GM12878 (cell line): Measurements from ENCODE around the gene PFKFB2. TPM values are rescaled to one million over a fixed set of nuclear protein-coding genes. Genes with fewer than 3 reads are reported as not detected.

Experiments used
- ATAC-seq: fragments of 200-7000 bp; cut with Tn5 transposase; 3 replicates; pipeline ENCODE4 v1.9.1; 2020; ENCODE audit warnings: mild to moderate bottlenecking, moderate library complexity
- BruUV-seq: library from RNA; stranded (reverse); fragments of 400-500 nt; replicated peaks from 2 replicates; lab custom pipeline; 2021; lab: Mats Ljungman, UMichigan
- CTCF ChIA-PET: fragments of 300-600 bp; sonication (Branson Sonifier 250); formaldehyde crosslinking; extraction: SDS; loops from one replicate; lab custom pipeline; 2021; ENCODE audit warnings: inconsistent platforms; lab: Yijun Ruan, JAX
- POLR2A ChIA-PET: fragments of 350-600 bp; formaldehyde crosslinking; extraction: SDS; loops from one replicate; lab custom pipeline; 2021; ENCODE audit warnings: inconsistent platforms; lab: Charles Lee
- RAD21 ChIA-PET: fragments of 300-600 bp; sonication (Branson Sonifier 250); formaldehyde crosslinking; loops from one replicate; lab custom pipeline; 2023; ENCODE audit warnings: antibody characterized with exemption; ENCODE audit not compliant: unreplicated experiment; lab: Charles Lee
- SMC1A ChIA-PET: fragments of 300-600 bp; sonication (Branson Sonifier 250); formaldehyde crosslinking; loops from one replicate; lab custom pipeline; 2023; ENCODE audit not compliant: unreplicated experiment, uncharacterized antibody; lab: Charles Lee
- DNase-seq: peaks from one replicate; pipeline ENCODE4 v3.0.0-alpha.2; 2011; ENCODE audit warnings: low read depth, low spot score
- FAIRE-seq: peaks from 3 replicates; lab custom pipeline; 2011; peaks lifted over from hg19 to GRCh38; lab: Jason Lieb, UNC
- H2AFZ ChIP-seq: 2 replicates; pipeline ENCODE4 v1.6.0; 2011; ENCODE audit warnings: low read depth, low read length, control low read depth; ENCODE audit not compliant: control insufficient read depth
- H3K27ac ChIP-seq: 2 replicates; pipeline ENCODE4 v1.5.1; 2011; ENCODE audit warnings: control low read depth; ENCODE audit not compliant: control insufficient read depth, insufficient read depth
- H3K27me3 ChIP-seq, 2 experiments: replicated peaks in 1 of 2; 2 replicates each; pipeline versions ENCODE4 v1.6.0 to v1.6.1; 2011; ENCODE audit warnings: low read length in 1 of 2; ENCODE audit not compliant: control insufficient read depth in 2 of 2, insufficient read depth in 2 of 2
- H3K36me3 ChIP-seq, 2 experiments: 2 replicates each; pipeline ENCODE4 v1.5.1; 2011; ENCODE audit warnings: low read length in 1 of 2; ENCODE audit not compliant: control insufficient read depth in 2 of 2, insufficient read depth in 2 of 2
- H3K4me1 ChIP-seq: 2 replicates; pipeline ENCODE4 v1.6.1; 2011; ENCODE audit warnings: mild to moderate bottlenecking, low read length, moderate library complexity, mixed read lengths; ENCODE audit not compliant: control insufficient read depth, insufficient read depth
- H3K4me2 ChIP-seq: 2 replicates; pipeline ENCODE4 v1.6.0; 2011; ENCODE audit warnings: control low read depth; ENCODE audit not compliant: control insufficient read depth, insufficient read depth
- H3K4me3 ChIP-seq: fragments of 200-600 bp; sonication (generic); 2 replicates; pipeline ENCODE4 v1.5.1; 2016
- H3K79me2 ChIP-seq: 2 replicates; pipeline ENCODE4 v1.6.0; 2011; ENCODE audit warnings: low read length; ENCODE audit not compliant: control insufficient read depth, insufficient read depth
- H3K9ac ChIP-seq: 2 replicates; pipeline ENCODE4 v1.8.0; 2011; ENCODE audit warnings: low read length, control low read depth, mixed read lengths; ENCODE audit not compliant: control insufficient read depth, insufficient read depth
- H3K9me3 ChIP-seq: replicated peaks from 3 replicates; pipeline ENCODE4 v1.5.1; 2011; ENCODE audit warnings: mild to moderate bottlenecking, low read length; ENCODE audit not compliant: control insufficient read depth, insufficient read depth
- H4K20me1 ChIP-seq: 2 replicates; pipeline ENCODE4 v1.6.0; 2011; ENCODE audit not compliant: control insufficient read depth, insufficient read depth
- CREM ChIP-seq: IDR thresholded peaks from 2 replicates; pipeline ENCODE4 v1.6.1; 2014; ENCODE audit warnings: antibody characterized with exemption, low read depth
- EGR1 ChIP-seq, 2 experiments: IDR thresholded peaks; 1 replicate in 1 of 2; 2 replicates in 1 of 2; pipeline ENCODE4 v1.6.1; 2011 to 2012; ENCODE audit warnings: low read depth in 2 of 2, low read length in 2 of 2, borderline replicate concordance in 1 of 2, mild to moderate bottlenecking in 1 of 2, moderate library complexity in 1 of 2
- ETV6 ChIP-seq, 2 experiments: fragments of 450-650 bp in 1 of 2; IDR thresholded peaks in 1 of 2; conservative IDR thresholded peaks in 1 of 2; 2 replicates each; pipeline ENCODE4 v1.6.1; 2014; ENCODE audit warnings: antibody characterized with exemption in 1 of 2, borderline replicate concordance in 1 of 2, low read depth in 1 of 2, mild to moderate bottlenecking in 1 of 2, moderate library complexity in 1 of 2
- GATAD2B ChIP-seq: fragments of 450-650 bp; conservative IDR thresholded peaks from 2 replicates; pipeline ENCODE4 v1.6.1; 2017; ENCODE audit warnings: low read depth, mild to moderate bottlenecking, moderate library complexity
- HDAC2 ChIP-seq: fragments of 200-600 bp; sonication (generic); IDR thresholded peaks from 2 replicates; pipeline ENCODE4 v1.6.1; 2017
- KLF5 ChIP-seq: fragments of 450-650 bp; IDR thresholded peaks from 2 replicates; pipeline ENCODE4 v1.6.1; 2014; ENCODE audit warnings: mild to moderate bottlenecking; ENCODE audit not compliant: partially characterized antibody
- MYB ChIP-seq: fragments of 150-350 bp; IDR thresholded peaks from 2 replicates; pipeline ENCODE4 v1.6.1; 2014; ENCODE audit warnings: mild to moderate bottlenecking, low read depth, low read length, borderline replicate concordance
- TCF7 ChIP-seq: IDR thresholded peaks from 2 replicates; pipeline ENCODE4 v1.6.1; 2014; ENCODE audit warnings: antibody characterized with exemption, borderline replicate concordance
- ZBED1 ChIP-seq: IDR thresholded peaks from 2 replicates; pipeline ENCODE4 v1.6.1; 2016; ENCODE audit warnings: borderline replicate concordance
- ZNF24 ChIP-seq: fragments of 450-650 bp; IDR thresholded peaks from 2 replicates; pipeline ENCODE4 v1.6.1; 2017; ENCODE audit warnings: antibody characterized with exemption, mild to moderate bottlenecking
- ZSCAN29 ChIP-seq: fragments of 450-650 bp; IDR thresholded peaks from 2 replicates; pipeline ENCODE4 v1.6.1; 2017; ENCODE audit warnings: mild to moderate bottlenecking, moderate library complexity
- WGBS: methylation state at CpG from one replicate; pipeline ENCODE4 v1.1.6; 2016; ENCODE audit warnings: low lambda C conversion rate; ENCODE audit not compliant: insufficient replicate concordance, insufficient coverage; ENCODE audit errors: missing lambda C conversion rate; 5-methylcytosine and 5-hydroxymethylcytosine counted together
- in situ Hi-C: fragments of 300-500 bp; cut with MboI; formaldehyde crosslinking; loops from 9 replicates; pipeline ENCODE4 v1.14.3; 2018; ENCODE audit warnings: mixed read lengths
- intact Hi-C: fragments of 100-400 bp; cut with micrococcal nuclease; formaldehyde crosslinking; loops from one replicate; pipeline ENCODE4 v1.14.2; 2022; ENCODE audit not compliant: unreplicated experiment
- polyA plus RNA-seq, 11 experiments: library from polyadenylated mRNA; depleted of rRNA in 4 of 11; unstranded in 6 of 11; stranded (reverse) in 5 of 11; fragments of >200 nt; fragmentation: Nextera tagmentation in 4 of 11; fragmentation: Illumina TruSeq in 1 of 11; extraction: Ambion mirVana in 4 of 11; extraction: Trizol in 1 of 11; gene quantifications; 1 replicate in 1 of 11; 2 replicates in 10 of 11; pipeline versions ENCODE4 v1.2.1 to v1.2.3, GENCODE V29; 2011 to 2016; ENCODE audit warnings: inconsistent platforms in 2 of 11, missing spikeins in 2 of 11, low read depth in 1 of 11
- total RNA-seq, 4 experiments: library from RNA; depleted of rRNA in 3 of 4; stranded (reverse); fragments of >200 nt in 3 of 4; fragmentation: Illumina TruSeq in 1 of 4; extraction: Trizol in 1 of 4; gene quantifications; 2 replicates each; pipeline versions ENCODE4 v1.2.1 to v1.2.3, GENCODE V29; 2013 to 2021
- TF ChIP-seq, protein P1 (sequence below): IDR thresholded peaks from 2 replicates; pipeline ENCODE4 v1.6.1; 2011; ENCODE audit warnings: borderline replicate concordance, low read depth, mild to moderate bottlenecking, moderate library complexity, mixed read lengths, low read length; ENCODE audit not compliant: insufficient read depth; ENCODE audit errors: extremely low read length
- TF ChIP-seq, protein P2 (sequence below): fragments of 150-350 bp; IDR thresholded peaks from 2 replicates; pipeline ENCODE4 v1.6.1; 2014; ENCODE audit warnings: mild to moderate bottlenecking, low read depth, low read length
- TF ChIP-seq, protein P3 (sequence below): IDR thresholded peaks from 2 replicates; pipeline ENCODE4 v1.6.1; 2012; ENCODE audit warnings: low read depth, low read length, improper control_type of control experiment
- TF ChIP-seq, protein P4 (sequence below): fragments of 450-650 bp; IDR thresholded peaks from 2 replicates; pipeline ENCODE4 v1.6.1; 2016; ENCODE audit warnings: mild to moderate bottlenecking, moderate library complexity, borderline replicate concordance

Gene PFKFB2
- total and polyA plus RNA-seq, 10 of the 15 experiments (the other 5 are each of a cell fraction or from before 2014, with no cell fraction given), result 0.40 to 1.3 (median 1.0) TPM

DNA sequence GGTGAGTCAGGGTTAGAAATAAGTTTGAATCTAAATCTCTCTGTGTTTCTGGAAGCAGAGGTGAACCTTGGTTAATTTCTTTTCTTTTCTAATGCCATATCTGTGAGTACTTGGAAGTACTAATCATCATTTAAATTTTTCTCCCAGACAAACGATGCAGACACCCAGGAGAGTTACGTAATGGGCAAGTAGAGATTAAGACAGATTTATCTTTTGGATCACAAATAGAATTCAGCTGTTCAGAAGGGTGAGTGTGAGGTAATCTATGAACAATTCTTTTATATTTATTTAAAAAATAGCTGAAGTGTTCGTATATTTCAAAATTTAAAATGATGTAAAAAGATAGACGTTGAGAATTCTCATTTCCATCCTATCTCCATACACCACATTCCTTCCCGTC is 62.2 kb downstream of the PFKFB2 start:
- no peak overlapping the region for H3K9ac ChIP-seq
- H3K4me2 ChIP-seq, result no peak overlapping the region
- in situ Hi-C loops, result no loop called here
- SMC1A ChIA-PET, result interaction anchor here (1.7 kb wide), 1 partner anchor 11 kb away, joined by 6 read pairs; the partner anchor contains the start of gene C4BPA
- no peaks in the 10 kb centered on the region for H3K36me3 ChIP-seq
- ATAC-seq, result no peak
- H3K9me3 ChIP-seq, result no peaks in the 10 kb centered on the region
- RAD21 ChIA-PET, result no interaction called here
- CTCF ChIA-PET, result interaction anchor here (0.6 kb wide), 1 partner anchor 36 kb away, joined by 3 read pairs; no protein-coding TSS in a partner anchor
- TF ChIP-seq CREM (no peak), TCF7 (no peak), ZSCAN29 (no peak), EGR1 (IDR thresholded peaks at IDR 0.05; ENCODE audit: borderline replicate concordance in 1 of 2, low read depth in 2 of 2, low read length in 2 of 2) (no peak), HDAC2 (no peak), KLF5 (no peak), GATAD2B (no peak), MYB (no peak), ETV6 (conservative IDR thresholded peaks at IDR 0.05 in 1 of 2, IDR thresholded peaks at IDR 0.05 in 1 of 2; ENCODE audit: borderline replicate concordance in 1 of 2, low read depth in 1 of 2) (no peak), ZBED1 (no peak), ZNF24 (no peak)
- TF ChIP-seq, protein P1, sequence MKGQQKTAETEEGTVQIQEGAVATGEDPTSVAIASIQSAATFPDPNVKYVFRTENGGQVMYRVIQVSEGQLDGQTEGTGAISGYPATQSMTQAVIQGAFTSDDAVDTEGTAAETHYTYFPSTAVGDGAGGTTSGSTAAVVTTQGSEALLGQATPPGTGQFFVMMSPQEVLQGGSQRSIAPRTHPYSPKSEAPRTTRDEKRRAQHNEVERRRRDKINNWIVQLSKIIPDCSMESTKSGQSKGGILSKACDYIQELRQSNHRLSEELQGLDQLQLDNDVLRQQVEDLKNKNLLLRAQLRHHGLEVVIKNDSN, result no peak
- TF ChIP-seq, protein P2, sequence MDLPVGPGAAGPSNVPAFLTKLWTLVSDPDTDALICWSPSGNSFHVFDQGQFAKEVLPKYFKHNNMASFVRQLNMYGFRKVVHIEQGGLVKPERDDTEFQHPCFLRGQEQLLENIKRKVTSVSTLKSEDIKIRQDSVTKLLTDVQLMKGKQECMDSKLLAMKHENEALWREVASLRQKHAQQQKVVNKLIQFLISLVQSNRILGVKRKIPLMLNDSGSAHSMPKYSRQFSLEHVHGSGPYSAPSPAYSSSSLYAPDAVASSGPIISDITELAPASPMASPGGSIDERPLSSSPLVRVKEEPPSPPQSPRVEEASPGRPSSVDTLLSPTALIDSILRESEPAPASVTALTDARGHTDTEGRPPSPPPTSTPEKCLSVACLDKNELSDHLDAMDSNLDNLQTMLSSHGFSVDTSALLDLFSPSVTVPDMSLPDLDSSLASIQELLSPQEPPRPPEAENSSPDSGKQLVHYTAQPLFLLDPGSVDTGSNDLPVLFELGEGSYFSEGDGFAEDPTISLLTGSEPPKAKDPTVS, result no peak
- TF ChIP-seq, protein P3, sequence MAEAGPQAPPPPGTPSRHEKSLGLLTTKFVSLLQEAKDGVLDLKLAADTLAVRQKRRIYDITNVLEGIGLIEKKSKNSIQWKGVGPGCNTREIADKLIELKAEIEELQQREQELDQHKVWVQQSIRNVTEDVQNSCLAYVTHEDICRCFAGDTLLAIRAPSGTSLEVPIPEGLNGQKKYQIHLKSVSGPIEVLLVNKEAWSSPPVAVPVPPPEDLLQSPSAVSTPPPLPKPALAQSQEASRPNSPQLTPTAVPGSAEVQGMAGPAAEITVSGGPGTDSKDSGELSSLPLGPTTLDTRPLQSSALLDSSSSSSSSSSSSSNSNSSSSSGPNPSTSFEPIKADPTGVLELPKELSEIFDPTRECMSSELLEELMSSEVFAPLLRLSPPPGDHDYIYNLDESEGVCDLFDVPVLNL, result no peak
- TF ChIP-seq, protein P4, sequence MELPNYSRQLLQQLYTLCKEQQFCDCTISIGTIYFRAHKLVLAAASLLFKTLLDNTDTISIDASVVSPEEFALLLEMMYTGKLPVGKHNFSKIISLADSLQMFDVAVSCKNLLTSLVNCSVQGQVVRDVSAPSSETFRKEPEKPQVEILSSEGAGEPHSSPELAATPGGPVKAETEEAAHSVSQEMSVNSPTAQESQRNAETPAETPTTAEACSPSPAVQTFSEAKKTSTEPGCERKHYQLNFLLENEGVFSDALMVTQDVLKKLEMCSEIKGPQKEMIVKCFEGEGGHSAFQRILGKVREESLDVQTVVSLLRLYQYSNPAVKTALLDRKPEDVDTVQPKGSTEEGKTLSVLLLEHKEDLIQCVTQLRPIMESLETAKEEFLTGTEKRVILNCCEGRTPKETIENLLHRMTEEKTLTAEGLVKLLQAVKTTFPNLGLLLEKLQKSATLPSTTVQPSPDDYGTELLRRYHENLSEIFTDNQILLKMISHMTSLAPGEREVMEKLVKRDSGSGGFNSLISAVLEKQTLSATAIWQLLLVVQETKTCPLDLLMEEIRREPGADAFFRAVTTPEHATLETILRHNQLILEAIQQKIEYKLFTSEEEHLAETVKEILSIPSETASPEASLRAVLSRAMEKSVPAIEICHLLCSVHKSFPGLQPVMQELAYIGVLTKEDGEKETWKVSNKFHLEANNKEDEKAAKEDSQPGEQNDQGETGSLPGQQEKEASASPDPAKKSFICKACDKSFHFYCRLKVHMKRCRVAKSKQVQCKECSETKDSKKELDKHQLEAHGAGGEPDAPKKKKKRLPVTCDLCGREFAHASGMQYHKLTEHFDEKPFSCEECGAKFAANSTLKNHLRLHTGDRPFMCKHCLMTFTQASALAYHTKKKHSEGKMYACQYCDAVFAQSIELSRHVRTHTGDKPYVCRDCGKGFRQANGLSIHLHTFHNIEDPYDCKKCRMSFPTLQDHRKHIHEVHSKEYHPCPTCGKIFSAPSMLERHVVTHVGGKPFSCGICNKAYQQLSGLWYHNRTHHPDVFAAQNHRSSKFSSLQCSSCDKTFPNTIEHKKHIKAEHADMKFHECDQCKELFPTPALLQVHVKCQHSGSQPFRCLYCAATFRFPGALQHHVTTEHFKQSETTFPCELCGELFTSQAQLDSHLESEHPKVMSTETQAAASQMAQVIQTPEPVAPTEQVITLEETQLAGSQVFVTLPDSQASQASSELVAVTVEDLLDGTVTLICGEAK, result no peak
- TF ChIP-seq, all 136 proteins: peak for 0
- POLR2A ChIA-PET, result no interaction called here
- no peaks in the 10 kb centered on the region for H3K4me1 ChIP-seq
- DNase-seq (no peak), FAIRE-seq (no peak)
- intact Hi-C loops, result no loop called here
- no peaks in the 10 kb centered on the region; a peak in 1 of 4 replicates for H3K27me3 ChIP-seq
- H3K4me3 ChIP-seq, result no peak overlapping the region
- no peak overlapping the region for H2AFZ ChIP-seq
- no TSS peak for BruUV-seq
- H4K20me1 ChIP-seq, result no peaks in the 10 kb centered on the region
- H3K79me2 ChIP-seq, result no peaks in the 10 kb centered on the region
- WGBS, result 52% methylated on average over 5 of the region's 5 CpGs
- no peak overlapping the region for H3K27ac ChIP-seq
